ENCODE measurements around the gene NEURL1B.

Gene NEURL1B

DNA sequence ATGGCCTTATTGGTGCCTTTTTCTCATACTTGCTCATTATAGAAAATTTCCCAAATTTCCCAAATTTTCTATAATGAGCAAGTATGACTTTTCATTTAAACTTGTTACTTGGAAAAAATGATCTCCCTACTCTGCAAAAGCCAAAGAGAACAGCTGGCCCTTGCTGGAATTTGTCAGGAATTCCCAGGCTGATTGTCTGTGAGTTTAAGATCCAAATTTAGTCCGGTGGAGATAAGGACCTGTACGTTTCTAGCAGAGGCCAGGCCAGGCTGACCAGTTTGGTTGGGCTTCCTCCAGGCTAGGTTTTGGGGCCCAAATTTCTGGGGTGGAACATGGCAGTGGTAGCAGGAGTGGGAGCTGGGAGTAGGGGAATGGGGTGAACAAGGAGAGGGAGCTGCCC lies 51.9 kb downstream of the NEURL1B start:
- H3K36me3 ChIP-seq: peaks cover 5% of the 10 kb centered on the region; the same call in 1 of the 2 replicates
- H3K27ac ChIP-seq: no peak overlapping the region
- no peak overlapping the region for H3K4me3 ChIP-seq (ENCODE audit: low read depth, low read length)
- no peaks in the 10 kb centered on the region for H3K27me3 ChIP-seq (ENCODE audit: insufficient read depth, low read depth, severe bottlenecking)
- no peaks in the 10 kb centered on the region for H3K9me3 ChIP-seq (ENCODE audit: severe bottlenecking)
- no peak for DNase-seq
- no peak for TF ChIP-seq CTCF (IDR thresholded peaks at IDR 0.05; ENCODE audit: low read depth, low read length)

- Histone ChIP-seq H3K9me3 (ENCODE audit: severe bottlenecking) (no peaks in the 10 kb centered on the region), H3K27ac (no peak overlapping the region), H3K36me3 (peaks cover 3% of the 10 kb centered on the region; the same call in 1 of the 2 replicates), H3K4me3 (ENCODE audit: low read depth, low read length) (no peak overlapping the region), H3K27me3 (ENCODE audit: insufficient read depth, low read depth, severe bottlenecking) (no peaks in the 10 kb centered on the region)
- TF ChIP-seq CTCF (IDR thresholded peaks at IDR 0.05; ENCODE audit: low read depth, low read length): no peak
- no peak for DNase-seq
Observed at GRCh38 chr5:172694061-172694460, 53.0 kb downstream of the NEURL1B start.

DNA sequence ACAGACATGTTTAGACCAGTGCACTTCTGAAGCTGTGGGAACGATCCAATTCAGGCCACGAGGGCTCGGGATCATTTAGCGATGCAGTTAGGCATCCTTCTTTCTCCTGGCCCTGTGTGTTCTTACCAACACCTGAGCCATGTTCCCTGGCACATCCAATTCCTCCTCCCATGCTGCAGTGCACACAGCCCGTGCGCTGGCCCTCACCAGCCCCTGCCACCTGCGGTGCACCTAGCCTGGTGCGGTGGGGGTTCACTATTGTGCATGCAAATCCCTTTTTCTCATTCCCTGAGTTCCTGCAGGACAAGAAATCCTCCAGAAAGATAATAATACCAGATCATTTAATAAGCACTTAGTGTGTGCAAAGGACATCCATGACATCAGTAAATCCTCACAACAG lies 53.5 kb downstream of the NEURL1B start:
- H3K4me3 ChIP-seq (ENCODE audit: low read depth, low read length): no peak overlapping the region
- no peak overlapping the region for H3K27ac ChIP-seq
- H3K9me3 ChIP-seq (ENCODE audit: severe bottlenecking): no peaks in the 10 kb centered on the region
- no peaks in the 10 kb centered on the region for H3K27me3 ChIP-seq (ENCODE audit: insufficient read depth, low read depth, severe bottlenecking)
- no peak for TF ChIP-seq CTCF (IDR thresholded peaks at IDR 0.05; ENCODE audit: low read depth, low read length)
- no peaks in the 10 kb centered on the region for H3K36me3 ChIP-seq
- no peak for DNase-seq

- Histone ChIP-seq H3K9me3 (ENCODE audit: severe bottlenecking) (no peaks in the 10 kb centered on the region), H3K27ac (no peak overlapping the region), H3K4me3 (ENCODE audit: low read depth, low read length) (no peak overlapping the region), H3K27me3 (ENCODE audit: insufficient read depth, low read depth, severe bottlenecking) (no peaks in the 10 kb centered on the region), H3K36me3 (no peaks in the 10 kb centered on the region)
- DNase-seq: no peak
- no peak for TF ChIP-seq CTCF (IDR thresholded peaks at IDR 0.05; ENCODE audit: low read depth, low read length)
Observed at GRCh38 chr5:172695232-172696054, 54.4 kb downstream of the NEURL1B start.

DNA sequence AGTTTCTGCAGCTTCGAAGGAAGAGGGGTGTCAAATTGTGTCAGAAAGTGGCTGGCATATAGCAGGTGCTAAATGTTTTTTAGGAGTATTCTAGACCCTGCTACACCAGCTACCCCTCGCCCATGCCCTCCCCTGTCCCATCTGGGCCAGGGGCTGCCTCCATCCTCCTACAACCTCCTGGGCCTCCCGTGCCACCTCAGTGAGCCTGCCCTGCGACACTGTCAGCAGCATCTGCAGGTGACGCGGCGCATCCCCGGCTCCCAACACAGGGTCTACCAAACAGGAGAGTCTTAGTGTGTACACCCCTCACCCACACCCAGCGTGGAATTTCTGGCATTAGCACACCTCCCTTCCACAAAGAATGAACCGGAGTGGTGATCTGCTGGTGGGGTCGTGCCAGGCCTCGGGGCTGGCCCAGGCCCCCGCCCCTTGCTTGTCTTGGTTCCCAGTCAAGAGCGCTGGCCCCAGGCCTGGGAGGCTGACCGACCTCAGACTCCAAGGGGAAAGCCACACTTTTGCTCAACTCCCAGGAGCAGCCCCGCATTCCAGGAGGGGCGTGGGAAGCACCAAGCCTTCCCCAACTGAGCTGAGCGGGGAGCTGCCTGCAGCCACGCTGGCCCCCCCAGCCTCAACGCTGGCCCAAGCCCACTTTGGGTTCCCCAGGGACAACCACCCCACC lies 55.2 kb downstream of the NEURL1B start:
- no peak for TF ChIP-seq CTCF (IDR thresholded peaks at IDR 0.05; ENCODE audit: low read depth, low read length)
- H3K27ac ChIP-seq: no peak overlapping the region

More for the DNA sequence above, 55.2 kb downstream of the NEURL1B start:
- Histone ChIP-seq H3K9me3 (ENCODE audit: severe bottlenecking) (no peaks in the 10 kb centered on the region), H3K4me3 (ENCODE audit: low read depth, low read length) (no peak overlapping the region), H3K36me3 (no peaks in the 10 kb centered on the region), H3K27me3 (ENCODE audit: insufficient read depth, low read depth, severe bottlenecking) (no peaks in the 10 kb centered on the region)
- DNase-seq: no peak
